Pancreas (tissue), 10 donors: ENCODE results near the gene CHIC1. TPM values are rescaled to one million over a fixed set of nuclear protein-coding genes. Genes with fewer than 3 reads are reported as not detected.
A peak's percentile ranks its signal among the peaks of the same experiment; 100 is the strongest.
"Not testable (repeated sequence)": the region's sequence is repeated elsewhere in the genome, so short reads cannot be mapped to it uniquely, and the experiment has no call there.

ENCODE experiments used
- ATAC-seq, 4 donors: fragments of 200-7000 bp; cut with Tn5 transposase; one replicate each; pipeline versions ENCODE4 v1.8.0 to v1.9.1; 2020; ENCODE audit warnings: mild to moderate bottlenecking in 4 of 4, moderate library complexity in 4 of 4
- DNase-seq, 6 donors: peaks; one replicate each; pipeline ENCODE4 v3.0.0-alpha.2; 2020
- FAIRE-seq: peaks from 2 replicates; lab custom pipeline; 2012; peaks lifted over from hg19 to GRCh38; lab: Jason Lieb, UNC
- H3K27ac ChIP-seq, 4 donors: fragments of 200-600 bp; sonication (generic); 1 replicate in 3 of 4; 2 replicates in 1 of 4; pipeline versions ENCODE4 v1.5.0 to v1.8.0; 2020
- H3K27me3 ChIP-seq, 4 donors: fragments of 200-600 bp; one replicate each; pipeline ENCODE4 v1.8.0; 2021
- H3K36me3 ChIP-seq, 3 donors: fragments of 200-600 bp; sonication (generic) in 1 of 3; one replicate each; pipeline versions ENCODE4 v1.5.0 to v1.8.0; 2020 to 2021
- H3K4me1 ChIP-seq, 3 donors: fragments of 200-600 bp; one replicate each; pipeline ENCODE4 v1.8.0; 2021
- H3K4me3 ChIP-seq, 4 donors: fragments of 200-600 bp; sonication (generic) in 2 of 4; one replicate each; pipeline versions ENCODE4 v1.5.0 to v1.8.0; 2020 to 2021
- H3K9me3 ChIP-seq, 4 donors: fragments of 200-600 bp; one replicate each; pipeline ENCODE4 v1.8.0; 2021
- WGBS, 2 donors: extraction: QIAGEN DNeasy Blood & Tissue Kit; methylation state at CpG; one replicate each; pipeline ENCODE4 v1.1.7; 2013; 5-methylcytosine and 5-hydroxymethylcytosine counted together
- intact Hi-C, 3 donors: fragments of 100-400 bp; cut with DNase I; formaldehyde crosslinking; loops; one replicate each; pipeline versions ENCODE4 v1.11.1 to v1.14.2; 2022
- polyA plus RNA-seq, 2 donors: library from polyadenylated mRNA; stranded (reverse); fragments of 200-250 nt; gene quantifications; one replicate each; pipeline ENCODE4 v1.2.3, GENCODE V29; 2013
- total RNA-seq, 6 donors: library from RNA; stranded (reverse); fragmentation: NEBNext Ultra II Directional in 4 of 6; extraction: Animal tissue kit (Norgen Biotek cat#: 25700) in 4 of 6; gene quantifications; one replicate each; pipeline versions ENCODE4 v1.2.1 to v1.2.4, GENCODE V29; 2021 to 2023
- TF ChIP-seq, protein P1 (sequence below), 4 donors: fragments of 200-600 bp; sonication (generic) in 3 of 4; IDR thresholded peaks; one replicate each; pipeline versions ENCODE4 v1.5.0 to v1.8.0; 2021; ENCODE audit warnings: antibody characterized with exemption in 4 of 4
- donor health status: healthy with polysubstance abuse.
- donor health status: DM: no; HTN: no; CAD: no; lungs with moderate emphysema.
- donor health status: DM: no; HTN: no; CAD: no.
- donor health status: control.
- donor health status: control.
- donor health status: Bipolar disorder and iron deficiency.
- donor health status: DM: yes; HTN: yes; CAD: no.
- donor health status: DM: no; HTN: no; CAD: no.
- donor health status: DM: no; HTN: no; CAD: no.
- donor health status: DM: yes; HTN: yes; CAD: no.

Gene CHIC1
- total RNA-seq (1 to 10 TPM; 2.1 to 4.3 (median 3.1) TPM), polyA plus RNA-seq (1 to 10 TPM; 1.7 to 3.6 TPM)

DNA sequence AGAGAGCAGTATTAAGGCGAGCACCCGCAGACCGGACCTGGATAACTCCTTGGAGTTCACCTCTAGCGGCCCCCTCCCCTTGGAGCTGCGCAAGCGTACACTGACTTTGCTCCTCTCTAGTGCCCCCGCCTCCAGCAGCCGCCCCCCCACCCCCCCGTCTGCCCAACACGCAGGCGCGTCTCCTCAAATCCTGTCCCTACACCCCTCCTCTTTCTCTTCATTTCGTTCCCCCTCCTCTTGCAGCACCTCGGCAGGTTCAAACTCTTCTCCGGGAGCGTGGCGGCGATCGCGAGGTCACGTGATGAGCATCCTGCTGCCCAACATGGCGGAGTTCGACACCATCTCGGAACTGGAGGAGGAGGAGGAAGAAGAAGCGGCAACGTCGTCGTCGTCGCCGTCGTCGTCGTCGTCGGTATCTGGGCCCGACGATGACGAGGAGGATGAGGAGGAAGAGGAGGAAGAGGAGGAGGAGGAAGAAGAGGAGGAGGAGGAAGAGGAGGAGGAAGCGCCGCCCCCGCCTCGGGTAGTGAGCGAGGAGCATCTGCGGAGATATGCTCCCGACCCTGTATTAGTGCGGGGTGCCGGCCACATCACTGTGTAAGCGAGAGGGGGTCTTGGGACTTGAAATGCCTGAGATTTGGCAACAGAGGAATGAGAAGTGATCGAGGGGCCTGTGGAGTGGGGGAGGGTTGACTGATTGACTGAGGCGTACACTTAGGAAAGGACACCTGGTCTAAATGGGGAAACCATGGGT lies at the start of gene CHIC1:
Gene CHIC1 (plus strand): TSS at position 214 of the 754 bp plus-strand sequence. CDS start 88 bp downstream, at position 302.
- no peaks in the 10 kb centered on the region for H3K36me3 ChIP-seq

DNA sequence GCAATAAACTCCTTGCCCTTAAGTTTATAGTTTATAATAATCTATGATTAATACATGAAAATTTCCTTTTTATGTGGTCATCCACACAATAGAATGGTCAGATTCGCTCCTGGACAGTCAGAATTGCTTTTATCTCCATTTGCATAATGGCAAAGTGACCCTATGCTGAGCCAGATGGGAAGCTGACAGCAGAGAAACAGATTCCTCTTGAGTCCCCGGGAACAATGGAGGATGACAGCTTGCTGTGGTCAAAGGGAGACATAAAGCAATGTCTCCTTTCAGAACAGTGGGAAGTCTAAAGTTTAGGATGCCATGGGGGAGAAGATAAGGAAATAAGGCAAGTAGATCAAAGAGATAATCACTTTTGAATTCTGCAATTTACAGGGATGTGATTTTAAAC lies 40.2 kb upstream of the CHIC1 start:
- H3K27ac ChIP-seq, ATAC-seq, FAIRE-seq, H3K27me3 ChIP-seq, H3K36me3 ChIP-seq, intact Hi-C loops, H3K4me3 ChIP-seq, DNase-seq, H3K4me1 ChIP-seq, H3K9me3 ChIP-seq: not testable (repeated sequence)
- 33 to 42% methylated on average over 2 of the region's 2 CpGs for WGBS, 2 donors

More for the DNA sequence above, at the start of gene CHIC1:
- WGBS, 2 donors: 0 to 20% methylated on average over 45 to 51 of the region's 51 CpGs
- ATAC-seq: peak; percentile 84 to 92 (median 89)
- no peak for FAIRE-seq
- Histone ChIP-seq H3K27me3 (no peaks in the 10 kb centered on the region), H3K4me3 (peak within 1 kb of the TSS; percentile 29 to 55 (median 40)), H3K4me1 (peaks cover 0 to 3% (median 0%) of the 10 kb centered on the region in 3 donors), H3K9me3 (no peaks in the 10 kb centered on the region), H3K27ac (peak within 1 kb of the TSS in 3 of 4 donors; percentile 7 to 61 (median 37))
- TF ChIP-seq, protein P1, sequence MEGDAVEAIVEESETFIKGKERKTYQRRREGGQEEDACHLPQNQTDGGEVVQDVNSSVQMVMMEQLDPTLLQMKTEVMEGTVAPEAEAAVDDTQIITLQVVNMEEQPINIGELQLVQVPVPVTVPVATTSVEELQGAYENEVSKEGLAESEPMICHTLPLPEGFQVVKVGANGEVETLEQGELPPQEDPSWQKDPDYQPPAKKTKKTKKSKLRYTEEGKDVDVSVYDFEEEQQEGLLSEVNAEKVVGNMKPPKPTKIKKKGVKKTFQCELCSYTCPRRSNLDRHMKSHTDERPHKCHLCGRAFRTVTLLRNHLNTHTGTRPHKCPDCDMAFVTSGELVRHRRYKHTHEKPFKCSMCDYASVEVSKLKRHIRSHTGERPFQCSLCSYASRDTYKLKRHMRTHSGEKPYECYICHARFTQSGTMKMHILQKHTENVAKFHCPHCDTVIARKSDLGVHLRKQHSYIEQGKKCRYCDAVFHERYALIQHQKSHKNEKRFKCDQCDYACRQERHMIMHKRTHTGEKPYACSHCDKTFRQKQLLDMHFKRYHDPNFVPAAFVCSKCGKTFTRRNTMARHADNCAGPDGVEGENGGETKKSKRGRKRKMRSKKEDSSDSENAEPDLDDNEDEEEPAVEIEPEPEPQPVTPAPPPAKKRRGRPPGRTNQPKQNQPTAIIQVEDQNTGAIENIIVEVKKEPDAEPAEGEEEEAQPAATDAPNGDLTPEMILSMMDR (IDR thresholded peaks at IDR 0.05): no peak
- DNase-seq: peak; percentile 49 to 76 (median 62)
- intact Hi-C loops: no loop called here

DNA sequence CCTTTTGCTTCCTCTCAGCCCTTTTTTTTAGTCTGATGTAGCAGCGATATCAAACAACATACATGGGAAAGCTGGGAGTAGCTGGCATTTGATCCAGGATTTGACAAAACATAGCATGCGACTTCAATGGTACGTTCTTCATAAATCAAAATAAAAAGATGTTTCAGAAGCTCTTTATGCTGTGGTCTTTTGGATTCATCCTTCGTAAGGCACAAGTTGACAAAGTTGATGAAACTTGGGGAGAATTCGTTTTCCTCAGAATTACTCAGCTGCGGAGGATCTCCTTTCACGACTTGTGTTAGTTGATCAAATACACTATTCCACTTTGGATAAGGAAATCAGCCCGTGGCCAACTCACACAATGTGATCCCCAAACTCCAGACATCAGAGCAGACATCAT lies 38.1 kb upstream of the CHIC1 start:
- DNase-seq: no peak
- Histone ChIP-seq H3K27ac (no peak overlapping the region), H3K9me3 (no peaks in the 10 kb centered on the region), H3K4me3 (no peak overlapping the region), H3K4me1 (no peaks in the 10 kb centered on the region), H3K27me3 (peaks cover 0 to 3% (median 0%) of the 10 kb centered on the region in 4 donors), H3K36me3 (no peaks in the 10 kb centered on the region)
- 65 to 66% methylated on average over 8 of the region's 8 CpGs for WGBS, 2 donors
- ATAC-seq: no peak
- intact Hi-C loops: no loop called here
- TF ChIP-seq, protein P1 (IDR thresholded peaks at IDR 0.05): no peak
- FAIRE-seq: no peak

DNA sequence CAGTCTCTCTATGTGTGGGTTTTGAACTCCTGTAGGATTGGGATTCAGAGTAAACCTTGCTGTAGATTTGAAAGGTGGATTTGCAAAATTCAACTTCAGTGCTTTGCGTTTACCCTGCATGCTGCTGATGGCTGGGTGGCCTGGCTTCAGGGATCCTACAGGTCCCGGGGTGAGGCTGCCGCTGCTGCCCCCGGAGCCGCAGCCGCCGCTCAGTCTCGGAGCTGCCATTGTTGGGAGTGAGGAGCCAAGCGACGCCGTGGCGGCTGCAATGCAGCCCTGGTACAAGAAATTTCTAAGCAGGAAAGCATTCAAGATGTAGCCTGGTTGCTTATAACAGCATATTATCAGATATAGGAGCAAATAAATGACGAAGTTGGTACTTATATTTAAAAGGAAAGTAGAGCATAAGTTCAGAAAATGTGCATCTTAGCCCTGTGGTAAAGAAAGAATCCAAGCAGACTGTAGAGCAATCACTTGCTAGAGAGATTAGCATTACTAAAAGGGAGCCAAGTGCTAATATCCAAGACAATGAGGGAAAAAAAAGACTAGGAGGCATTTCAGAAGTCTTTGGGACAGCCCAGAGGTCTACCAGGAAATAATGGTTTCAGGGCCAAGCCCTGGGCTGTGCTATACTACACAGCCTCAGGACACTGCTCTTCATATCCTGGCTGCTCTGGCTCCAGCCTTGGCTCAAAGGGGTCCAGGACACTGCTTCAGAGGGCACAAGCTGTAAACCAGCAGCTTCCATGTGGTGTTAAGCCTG lies 36.9 kb upstream of the CHIC1 start:
- TF ChIP-seq, protein P1 (IDR thresholded peaks at IDR 0.05): no peak
- H3K36me3 ChIP-seq: no peaks in the 10 kb centered on the region
- H3K27ac ChIP-seq: no peak overlapping the region
- no peaks in the 10 kb centered on the region for H3K9me3 ChIP-seq
- no peaks in the 10 kb centered on the region for H3K4me1 ChIP-seq
- 26 to 28% methylated on average over 13 of the region's 13 CpGs for WGBS, 2 donors
- peaks cover 0 to 3% (median 0%) of the 10 kb centered on the region in 4 donors for H3K27me3 ChIP-seq
- intact Hi-C loops: no loop called here
- ATAC-seq (no peak), FAIRE-seq (no peak), DNase-seq (no peak)
- H3K4me3 ChIP-seq: no peak overlapping the region

DNA sequence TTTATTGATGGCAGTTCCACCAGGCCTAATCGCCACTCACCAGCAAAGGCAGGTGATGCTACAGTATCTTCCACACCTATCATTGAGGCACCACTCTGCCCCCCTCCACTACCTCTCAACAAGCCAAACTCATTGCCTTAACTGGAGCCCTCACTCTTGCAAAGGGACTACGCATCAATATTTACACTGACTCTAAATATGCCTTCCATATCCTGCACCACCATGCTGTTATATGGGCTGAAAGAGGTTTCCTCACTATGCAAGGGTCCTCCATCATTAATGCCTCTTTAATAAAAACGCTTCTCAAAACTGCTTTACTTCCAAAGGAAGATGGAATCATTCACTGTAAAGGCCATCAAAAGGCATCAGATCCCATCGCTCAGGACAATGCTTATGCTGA lies 31.3 kb upstream of the CHIC1 start:
- FAIRE-seq, H3K4me1 ChIP-seq, H3K36me3 ChIP-seq, H3K4me3 ChIP-seq, H3K27ac ChIP-seq, H3K9me3 ChIP-seq, ATAC-seq, DNase-seq, intact Hi-C loops, H3K27me3 ChIP-seq: not testable (repeated sequence)
- WGBS, 2 donors: 64 to 65% methylated on average over 4 of the region's 4 CpGs
